HG02885 (cell line): ENCODE data around the gene SLC35D1.
"Not testable (repeated sequence)": the region's sequence is repeated elsewhere in the genome, so short reads cannot be mapped to it uniquely, and the experiment has no call there.

Experiments
- ATAC-seq: cut with Tn5 transposase; IDR thresholded peaks from one replicate; pipeline ENCODE4 v1.9.1; 2021; ENCODE audit warnings: mild to moderate bottlenecking; ENCODE audit not compliant: unreplicated experiment, poor library complexity

SLC35D1 gene

GRCh38 chr1:66996018-66996682, 57.8 kb downstream of the SLC35D1 start:
- ATAC-seq: no peak

GRCh38 chr1:66993076-66993475, 60.9 kb downstream of the SLC35D1 start:
- ATAC-seq: no peak

- ATAC-seq: no peak
Observed at GRCh38 chr1:66985835-66986234, 68.1 kb downstream of the SLC35D1 start.

GRCh38 chr1:66984491-66984890, 69.5 kb downstream of the SLC35D1 start:
- peak; percentile 89 for ATAC-seq

- no peak for ATAC-seq
Observed at GRCh38 chr1:66982561-66983260, 71.2 kb downstream of the SLC35D1 start.

- ATAC-seq: no peak
Observed at GRCh38 chr1:66981679-66982078, 72.3 kb downstream of the SLC35D1 start.

- ATAC-seq: no peak
Observed at GRCh38 chr1:66980745-66981367, 73.1 kb downstream of the SLC35D1 start.

GRCh38 chr1:66979621-66980020, 74.3 kb downstream of the SLC35D1 start:
- ATAC-seq: not testable (repeated sequence)

GRCh38 chr1:66978201-66978600, 75.7 kb downstream of the SLC35D1 start:
- ATAC-seq: no peak

GRCh38 chr1:66968574-66968973, 85.4 kb downstream of the SLC35D1 start:
- ATAC-seq: no peak

GRCh38 chr1:66966188-66966873, 87.6 kb downstream of the SLC35D1 start:
- ATAC-seq: not testable (repeated sequence)

- no peak for ATAC-seq
Observed at GRCh38 chr1:66957938-66958337, 96.0 kb downstream of the SLC35D1 start.

- peak; percentile 74 for ATAC-seq
Observed at GRCh38 chr1:66954208-66954607, 99.7 kb downstream of the SLC35D1 start.

- no peak for ATAC-seq
Observed at GRCh38 chr1:66951513-66951912, 102.4 kb downstream of the SLC35D1 start.
